ENCODE measurements around the gene ESM1.

DNA sequence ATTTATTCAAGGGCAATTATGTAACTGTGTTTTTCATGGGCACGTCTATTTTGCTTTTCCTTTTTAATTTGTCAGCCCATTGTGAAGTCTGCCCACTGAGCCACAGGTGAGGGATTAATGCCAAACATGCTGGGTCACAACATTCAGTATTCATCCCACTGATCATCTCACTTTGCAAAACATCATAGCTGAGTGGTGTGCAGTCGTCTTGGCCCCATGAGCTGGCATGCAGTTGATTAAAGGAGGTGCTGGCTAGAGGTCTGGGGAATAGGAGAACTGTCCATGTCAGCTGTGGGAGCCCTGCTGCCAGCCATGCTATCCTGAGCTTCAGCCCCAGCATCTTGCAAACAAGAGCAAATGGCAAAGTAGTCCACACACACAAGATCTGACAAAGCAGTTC, 11.7 kb upstream of the ESM1 start:
- no peak for TF ChIP-seq POLR2A (IDR thresholded peaks at IDR 0.05; ENCODE audit: low read depth, low read length)
- no peak for TF ChIP-seq TAF1 (IDR thresholded peaks at IDR 0.05; ENCODE audit: borderline replicate concordance, low read depth, low read length)
- no peak for TF ChIP-seq POLR2AphosphoS5 (IDR thresholded peaks at IDR 0.05; ENCODE audit: low read depth, low read length)
